A673 (cell line): Measurements from ENCODE around the gene MARS2. TPM values are rescaled to one million over a fixed set of nuclear protein-coding genes. Genes with fewer than 3 reads are reported as not detected.

Source experiments
- BruUV-seq: library from RNA; stranded (reverse); fragments of 400-500 nt; replicated peaks from 2 replicates; lab custom pipeline; 2021; lab: Mats Ljungman, UMichigan
- CTCF ChIA-PET: fragments of 300-600 bp; sonication (Branson Sonifier 250); formaldehyde crosslinking; loops from one replicate; lab custom pipeline; 2022; ENCODE audit warnings: antibody characterized with exemption; lab: Charles Lee
- POLR2A ChIA-PET: fragments of 300-600 bp; sonication (Branson Sonifier 250); formaldehyde crosslinking; loops from one replicate; lab custom pipeline; 2022; ENCODE audit warnings: antibody characterized with exemption; ENCODE audit not compliant: low non-redundant PET; lab: Charles Lee
- DNase-seq: peaks from one replicate; pipeline ENCODE4 v3.0.0-alpha.2; 2015; ENCODE audit warnings: low spot score
- H3K27ac ChIP-seq: fragments of 200-600 bp; sonication (generic); 2 replicates; pipeline ENCODE4 v1.5.1; 2016; ENCODE audit warnings: mixed run types, low read depth, mild to moderate bottlenecking, mixed read lengths, antibody characterized with exemption, low read length; ENCODE audit not compliant: poor library complexity, severe bottlenecking
- H3K27me3 ChIP-seq: fragments of 200-600 bp; sonication (generic); replicated peaks from 2 replicates; pipeline ENCODE4 v1.6.1; 2017; ENCODE audit warnings: mixed run types, low read depth, mild to moderate bottlenecking, mixed read lengths, antibody characterized with exemption, low read length; ENCODE audit not compliant: insufficient read depth, poor library complexity
- H3K36me3 ChIP-seq: fragments of 200-600 bp; sonication (generic); 2 replicates; pipeline ENCODE4 v1.6.1; 2016; ENCODE audit warnings: mixed run types, mild to moderate bottlenecking, mixed read lengths, antibody characterized with exemption, low read length; ENCODE audit not compliant: insufficient read depth, poor library complexity, severe bottlenecking
- H3K4me1 ChIP-seq: fragments of 200-600 bp; sonication (generic); 2 replicates; pipeline ENCODE4 v1.6.1; 2017; ENCODE audit warnings: mixed run types, mild to moderate bottlenecking, mixed read lengths, antibody characterized with exemption, low read length; ENCODE audit not compliant: insufficient read depth, poor library complexity, severe bottlenecking
- H3K4me3 ChIP-seq: fragments of 200-600 bp; sonication (generic); 2 replicates; pipeline ENCODE4 v1.5.1; 2016; ENCODE audit warnings: low read depth, mixed run types, mild to moderate bottlenecking, mixed read lengths, low read length; ENCODE audit not compliant: poor library complexity, severe bottlenecking
- H3K9me3 ChIP-seq: fragments of 200-600 bp; sonication (generic); 2 replicates; pipeline ENCODE4 v1.6.1; 2016; ENCODE audit warnings: mixed run types, low read depth, mild to moderate bottlenecking, mixed read lengths, antibody characterized with exemption, low read length; ENCODE audit not compliant: poor library complexity, severe bottlenecking
- EZH2 ChIP-seq: fragments of 200-600 bp; sonication (generic); IDR thresholded peaks from 2 replicates; pipeline ENCODE4 v1.6.1; 2017; ENCODE audit warnings: borderline replicate concordance, low read depth, mild to moderate bottlenecking, mixed read lengths, antibody characterized with exemption, low read length; ENCODE audit not compliant: poor library complexity, severe bottlenecking
- intact Hi-C: fragments of 100-400 bp; cut with micrococcal nuclease; formaldehyde crosslinking; loops from one replicate; pipeline ENCODE4 v1.10.0; 2022; ENCODE audit not compliant: unreplicated experiment
- total RNA-seq: library from RNA; stranded (reverse); gene quantifications from 2 replicates; pipeline ENCODE4 v1.2.3, GENCODE V29; 2021
- TF ChIP-seq, protein P1 (sequence below): fragments of 300-800, 200-600 bp; sonication (generic); conservative IDR thresholded peaks from 2 replicates; pipeline ENCODE4 v1.5.1; 2017; ENCODE audit warnings: low read depth, mild to moderate bottlenecking, antibody characterized with exemption, low read length, moderate library complexity, mixed read lengths

MARS2 gene
- total RNA-seq, 1 experiment from 2014 or later, result 14.6 TPM

GRCh38 chr2:197666277-197666676 is 38.9 kb upstream of the MARS2 start:
- no peak for DNase-seq
- H3K27ac ChIP-seq, result no peak overlapping the region
- no TSS peak for BruUV-seq
- no peaks in the 10 kb centered on the region for H3K36me3 ChIP-seq
- POLR2A ChIA-PET, result no interaction called here
- no peak for TF ChIP-seq EZH2
- H3K4me3 ChIP-seq, result no peak overlapping the region
- CTCF ChIA-PET, result no interaction called here
- no peaks in the 10 kb centered on the region for H3K27me3 ChIP-seq
- intact Hi-C loops, result no loop called here
- no peaks in the 10 kb centered on the region for H3K4me1 ChIP-seq
- peaks cover 13% of the 10 kb centered on the region for H3K9me3 ChIP-seq

GRCh38 chr2:197668296-197668695 is 36.9 kb upstream of the MARS2 start:
- intact Hi-C loops, result no loop called here
- CTCF ChIA-PET, result no interaction called here
- POLR2A ChIA-PET, result no interaction called here
- TF ChIP-seq, protein P1, sequence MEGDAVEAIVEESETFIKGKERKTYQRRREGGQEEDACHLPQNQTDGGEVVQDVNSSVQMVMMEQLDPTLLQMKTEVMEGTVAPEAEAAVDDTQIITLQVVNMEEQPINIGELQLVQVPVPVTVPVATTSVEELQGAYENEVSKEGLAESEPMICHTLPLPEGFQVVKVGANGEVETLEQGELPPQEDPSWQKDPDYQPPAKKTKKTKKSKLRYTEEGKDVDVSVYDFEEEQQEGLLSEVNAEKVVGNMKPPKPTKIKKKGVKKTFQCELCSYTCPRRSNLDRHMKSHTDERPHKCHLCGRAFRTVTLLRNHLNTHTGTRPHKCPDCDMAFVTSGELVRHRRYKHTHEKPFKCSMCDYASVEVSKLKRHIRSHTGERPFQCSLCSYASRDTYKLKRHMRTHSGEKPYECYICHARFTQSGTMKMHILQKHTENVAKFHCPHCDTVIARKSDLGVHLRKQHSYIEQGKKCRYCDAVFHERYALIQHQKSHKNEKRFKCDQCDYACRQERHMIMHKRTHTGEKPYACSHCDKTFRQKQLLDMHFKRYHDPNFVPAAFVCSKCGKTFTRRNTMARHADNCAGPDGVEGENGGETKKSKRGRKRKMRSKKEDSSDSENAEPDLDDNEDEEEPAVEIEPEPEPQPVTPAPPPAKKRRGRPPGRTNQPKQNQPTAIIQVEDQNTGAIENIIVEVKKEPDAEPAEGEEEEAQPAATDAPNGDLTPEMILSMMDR, result no peak
- no peak for TF ChIP-seq EZH2
- Histone ChIP-seq H3K9me3 (peaks cover 13% of the 10 kb centered on the region), H3K36me3 (no peaks in the 10 kb centered on the region), H3K4me1 (no peaks in the 10 kb centered on the region), H3K27ac (no peak overlapping the region), H3K4me3 (no peak overlapping the region), H3K27me3 (no peaks in the 10 kb centered on the region)
- no peak for DNase-seq
- BruUV-seq, result no TSS peak

- POLR2A ChIA-PET, result no interaction called here
- H3K27ac ChIP-seq, result no peak overlapping the region
- DNase-seq, result no peak
Measured at GRCh38 chr2:197669077-197669476, 36.1 kb upstream of the MARS2 start.

More at GRCh38 chr2:197669077-197669476, 36.1 kb upstream of the MARS2 start:
- BruUV-seq, result no TSS peak
- TF ChIP-seq, protein P1, result no peak
- no peak for TF ChIP-seq EZH2
- CTCF ChIA-PET, result no interaction called here
- Histone ChIP-seq H3K4me3 (no peak overlapping the region), H3K4me1 (no peaks in the 10 kb centered on the region), H3K36me3 (no peaks in the 10 kb centered on the region), H3K27me3 (no peaks in the 10 kb centered on the region), H3K9me3 (peaks cover 13% of the 10 kb centered on the region)
- intact Hi-C loops, result no loop called here
